K562 (cell line): ENCODE measurements around the gene COLEC12. TPM values are rescaled to one million over a fixed set of nuclear protein-coding genes. Genes with fewer than 3 reads are reported as not detected.
A peak's percentile ranks its signal among the peaks of the same experiment; 100 is the strongest.

Experiments
- ATAC-seq: fragments of 200-7000 bp; cut with Tn5 transposase; 3 replicates; pipeline ENCODE4 v1.9.1; 2020; ENCODE audit warnings: moderate library complexity
- BruUV-seq: library from RNA; stranded (reverse); fragments of 400-500 nt; replicated peaks from 2 replicates; lab custom pipeline; 2021; lab: Mats Ljungman, UMichigan
- CTCF ChIA-PET: fragments of 300-600 bp; formaldehyde crosslinking; extraction: SDS; loops from one replicate; lab custom pipeline; 2021; ENCODE audit warnings: low intra/inter-chr PET ratio; lab: Yijun Ruan, JAX
- POLR2A ChIA-PET: fragments of 300-600, 350-650 bp; sonication (Branson Sonifier 250); formaldehyde crosslinking; extraction: SDS; loops from one replicate; lab custom pipeline; 2021; ENCODE audit warnings: antibody characterized with exemption, inconsistent platforms; lab: Yijun Ruan, JAX
- DNase-seq, 4 experiments: peaks; one replicate each; pipeline versions ENCODE4 v3.0.0 to v3.0.0-alpha.2; 2011 to 2018; ENCODE audit warnings: low spot score in 3 of 4, mixed read lengths in 3 of 4; ENCODE audit errors: extremely low read depth in 1 of 4
- FAIRE-seq: peaks from 2 replicates; lab custom pipeline; 2011; peaks lifted over from hg19 to GRCh38; lab: Jason Lieb, UNC
- H2AFZ ChIP-seq: 2 replicates; pipeline ENCODE4 v1.6.0; 2011; ENCODE audit warnings: low read depth, low read length, control low read depth, inconsistent platforms
- H3K27ac ChIP-seq: fragments of 200-600 bp; 3 replicates; pipeline ENCODE4 v1.8.0; 2011; ENCODE audit warnings: low read depth, mild to moderate bottlenecking, control low read depth, inconsistent platforms, low read length, moderate library complexity, mixed read lengths; ENCODE audit errors: extremely low read depth
- H3K27me3 ChIP-seq, 2 experiments: fragments of 300-600 bp in 1 of 2; 2 replicates in 1 of 2; 3 replicates in 1 of 2; pipeline versions ENCODE4 v1.6.0 to v1.8.0; 2011; ENCODE audit warnings: inconsistent platforms in 2 of 2, low read length in 2 of 2, mild to moderate bottlenecking in 1 of 2, mixed read lengths in 1 of 2, moderate library complexity in 1 of 2; ENCODE audit not compliant: control insufficient read depth in 2 of 2, insufficient read depth in 2 of 2
- H3K36me3 ChIP-seq: fragments of 300-600 bp; 3 replicates; pipeline ENCODE4 v1.8.0; 2011; ENCODE audit warnings: mild to moderate bottlenecking, low read length, inconsistent platforms; ENCODE audit not compliant: control insufficient read depth, insufficient read depth
- H3K4me1 ChIP-seq, 2 experiments: fragments of 200-600 bp in 1 of 2; replicated peaks in 1 of 2; 2 replicates in 1 of 2; 3 replicates in 1 of 2; pipeline versions ENCODE4 v1.5.1 to v1.8.0; 2011; ENCODE audit warnings: inconsistent platforms in 2 of 2, low read length in 2 of 2, mild to moderate bottlenecking in 1 of 2, mixed read lengths in 1 of 2, moderate library complexity in 1 of 2; ENCODE audit not compliant: control insufficient read depth in 2 of 2, insufficient read depth in 2 of 2
- H3K4me2 ChIP-seq: 2 replicates; pipeline ENCODE4 v1.6.1; 2011; ENCODE audit warnings: low read length, control low read depth, inconsistent platforms, mixed read lengths; ENCODE audit not compliant: insufficient read depth
- H3K4me3 ChIP-seq: fragments of 200-600 bp; sonication (generic), shearing (Covaris generic); 2 replicates; pipeline ENCODE4 v1.5.1; 2016; ENCODE audit warnings: control low read depth, inconsistent platforms
- H3K79me2 ChIP-seq: fragments of 200-600 bp; 3 replicates; pipeline ENCODE4 v1.8.0; 2011; ENCODE audit warnings: low read length, inconsistent platforms; ENCODE audit not compliant: control insufficient read depth, insufficient read depth
- H3K9ac ChIP-seq, 2 experiments: 2 replicates each; pipeline versions ENCODE4 v1.6.0 to v1.6.1; 2011; ENCODE audit warnings: low read depth in 2 of 2, low read length in 2 of 2, control low read depth in 1 of 2, inconsistent platforms in 1 of 2, mild to moderate bottlenecking in 1 of 2, mixed read lengths in 1 of 2; ENCODE audit not compliant: insufficient read depth in 1 of 2
- H3K9me1 ChIP-seq: one replicate; pipeline ENCODE4 v1.6.0; 2011; ENCODE audit warnings: inconsistent platforms, mild to moderate bottlenecking, low read length, moderate library complexity; ENCODE audit not compliant: control insufficient read depth, insufficient read depth
- H3K9me3 ChIP-seq: replicated peaks from 2 replicates; pipeline ENCODE4 v1.5.1; 2011; ENCODE audit warnings: low read depth, low read length, inconsistent platforms; ENCODE audit not compliant: control insufficient read depth, insufficient read depth
- H4K20me1 ChIP-seq: replicated peaks from 2 replicates; pipeline ENCODE4 v1.6.1; 2011; ENCODE audit warnings: low read length, inconsistent platforms, mixed read lengths; ENCODE audit not compliant: control insufficient read depth, insufficient read depth
- CAMTA2 ChIP-seq: fragments of 250-450 bp; sonication (Bioruptor Pico); conservative IDR thresholded peaks from 2 replicates; pipeline ENCODE4 v1.5.1; 2022
- CREB1 ChIP-seq, 2 experiments: sonication (generic) in 1 of 2; formaldehyde crosslinking in 1 of 2; IDR thresholded peaks; 2 replicates each; pipeline versions ENCODE4 v1.6.1 to v1.8.0; 2012 to 2022; ENCODE audit warnings: inconsistent platforms in 1 of 2, mild to moderate bottlenecking in 1 of 2, missing genetic modification reagents in 1 of 2, moderate library complexity in 1 of 2
- EP300 ChIP-seq: IDR thresholded peaks from 2 replicates; pipeline ENCODE4 v1.6.1; 2012; ENCODE audit warnings: low read length, improper control_type of control experiment
- FIP1L1 ChIP-seq: fragments of 200-400 bp; formaldehyde crosslinking; IDR thresholded peaks from 2 replicates; pipeline ENCODE4 v1.6.1; 2018; ENCODE audit warnings: mild to moderate bottlenecking, low read depth, low read length; ENCODE audit not compliant: poor library complexity, severe bottlenecking
- MAFK ChIP-seq: IDR thresholded peaks from 2 replicates; pipeline ENCODE4 v1.6.1; 2011; ENCODE audit warnings: low read length, improper control_type of control experiment
- MNT ChIP-seq, 2 experiments: fragments of 450-650 bp; conservative IDR thresholded peaks; 2 replicates each; pipeline ENCODE4 v1.6.1; 2017; ENCODE audit warnings: mild to moderate bottlenecking in 2 of 2, moderate library complexity in 2 of 2
- MTA3 ChIP-seq: fragments of 450-650 bp; formaldehyde crosslinking; IDR thresholded peaks from 2 replicates; pipeline ENCODE4 v1.6.1; 2017; ENCODE audit warnings: mild to moderate bottlenecking, borderline replicate concordance
- SRSF7 ChIP-seq: fragments of 200-400 bp; formaldehyde crosslinking; optimal IDR thresholded peaks from 2 replicates; pipeline ENCODE3; 2017; ENCODE audit warnings: mild to moderate bottlenecking, low read depth, low read length
- TAL1 ChIP-seq: fragments of 450-650 bp; IDR thresholded peaks from 2 replicates; pipeline ENCODE4 v1.6.1; 2016; ENCODE audit warnings: mild to moderate bottlenecking
- TEAD1 ChIP-seq, 2 experiments: fragments of 450-650 bp in 1 of 2; sonication (generic) in 1 of 2; formaldehyde crosslinking; IDR thresholded peaks; 2 replicates each; pipeline versions ENCODE4 v1.4.0 to v1.8.0; 2020 to 2022; ENCODE audit warnings: mild to moderate bottlenecking in 2 of 2, missing genetic modification reagents in 1 of 2
- TEAD4 ChIP-seq, 2 experiments: sonication (generic) in 1 of 2; formaldehyde crosslinking in 1 of 2; IDR thresholded peaks; 2 replicates each; pipeline versions ENCODE4 v1.6.1 to v1.8.0; 2012 to 2022; ENCODE audit warnings: borderline replicate concordance in 1 of 2, inconsistent platforms in 1 of 2, low read length in 1 of 2, mild to moderate bottlenecking in 1 of 2, missing genetic modification reagents in 1 of 2
- TGIF2 ChIP-seq: sonication (generic); formaldehyde crosslinking; IDR thresholded peaks from 2 replicates; pipeline ENCODE4 v1.8.1; 2022; ENCODE audit warnings: mild to moderate bottlenecking, missing genetic modification reagents, moderate library complexity
- U2AF1 ChIP-seq: fragments of 200-400 bp; formaldehyde crosslinking; optimal IDR thresholded peaks from 2 replicates; pipeline ENCODE3; 2017; ENCODE audit warnings: mild to moderate bottlenecking, low read depth, low read length, moderate library complexity
- ZKSCAN1 ChIP-seq: fragments of 150-350 bp; IDR thresholded peaks from 2 replicates; pipeline ENCODE4 v1.6.1; 2016; ENCODE audit warnings: low read depth, low read length
- ZNF311 ChIP-seq: fragments of 250-450 bp; sonication (Bioruptor Pico); IDR thresholded peaks from 2 replicates; pipeline ENCODE4 v1.4.0; 2020; ENCODE audit warnings: mild to moderate bottlenecking, moderate library complexity
- ZNF445 ChIP-seq: fragments of 250-450 bp; sonication (Bioruptor Pico); IDR thresholded peaks from 2 replicates; pipeline ENCODE4 v1.4.0; 2020; ENCODE audit warnings: low read depth, mild to moderate bottlenecking, moderate library complexity
- WGBS: fragments of 100-300 bp; shearing (Covaris generic); methylation state at CpG from one replicate; pipeline ENCODE4 v1.1.6; 2016; ENCODE audit warnings: low coverage, mixed read lengths; ENCODE audit not compliant: insufficient coverage; ENCODE audit errors: missing lambda C conversion rate; 5-methylcytosine and 5-hydroxymethylcytosine counted together
- in situ Hi-C: fragments of 300-500 bp; cut with MboI; formaldehyde crosslinking; loops from 4 replicates; pipeline ENCODE4 v1.15.0; 2018; ENCODE audit warnings: inconsistent platforms, mixed read lengths
- intact Hi-C: fragments of 100-400 bp; cut with micrococcal nuclease; formaldehyde crosslinking; loops from 2 replicates; pipeline ENCODE4 v1.14.2; 2022
- polyA plus RNA-seq, 8 experiments: library from polyadenylated mRNA; depleted of rRNA in 4 of 8; stranded (reverse) in 5 of 8; unstranded in 3 of 8; fragments of >200 nt; fragmentation: Nextera tagmentation in 2 of 8; fragmentation: Illumina TruSeq in 1 of 8; extraction: Ambion mirVana in 2 of 8; extraction: Trizol in 1 of 8; gene quantifications; 2 replicates each; pipeline versions ENCODE4 v1.2.1 to v1.2.3, GENCODE V29; 2011 to 2014; ENCODE audit warnings: inconsistent platforms in 1 of 8, missing spikeins in 1 of 8
- total RNA-seq, 7 experiments: library from RNA; depleted of rRNA in 6 of 7; stranded (reverse); fragments of >200 nt in 6 of 7; fragmentation: Illumina TruSeq in 2 of 7; extraction: Trizol in 2 of 7; gene quantifications; 2 replicates each; pipeline versions ENCODE4 v1.2.1 to v1.2.3, GENCODE V29; 2011 to 2021; ENCODE audit warnings: low replicate concordance in 1 of 7
- TF ChIP-seq, protein P1 (sequence below): sonication (generic); formaldehyde crosslinking; IDR thresholded peaks from 2 replicates; pipeline ENCODE4 v1.8.1; 2023; ENCODE audit warnings: mild to moderate bottlenecking, missing genetic modification reagents

COLEC12 gene
- total and polyA plus RNA-seq, 9 of the 15 experiments (the other 6 are each of a cell fraction or from before 2014, with no cell fraction given) = 0.04 TPM; not detected in 8

DNA sequence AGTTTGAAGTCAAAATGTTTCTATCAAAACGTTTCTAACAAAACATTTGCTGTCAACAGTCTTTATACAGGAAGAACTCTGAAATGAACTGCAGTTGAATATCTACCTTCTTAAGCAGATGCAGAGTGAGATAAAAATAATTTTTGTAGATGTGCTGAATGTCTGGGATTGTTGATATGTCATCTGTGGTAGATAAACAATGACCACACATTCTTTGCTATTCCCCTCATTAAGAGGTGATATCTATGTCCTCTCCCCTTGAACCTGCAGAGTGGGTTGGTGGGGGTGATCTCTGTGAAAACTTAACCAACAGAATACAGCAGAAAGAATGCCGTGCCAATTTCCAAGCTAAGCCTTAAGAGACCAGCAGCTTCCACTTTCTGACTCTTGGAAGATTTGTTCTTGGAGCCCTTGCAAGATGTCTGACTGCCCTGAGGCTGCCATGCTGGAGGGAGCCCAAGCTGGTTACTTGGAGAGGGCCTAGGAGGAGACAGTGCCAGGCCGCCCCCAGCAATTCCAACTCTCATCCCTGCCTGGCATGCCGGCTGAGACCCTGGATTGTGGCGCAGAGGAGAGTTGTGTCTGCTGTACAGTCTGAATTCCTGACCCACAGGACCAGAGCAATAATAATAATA is 80.8 kb downstream of the COLEC12 start:
- Histone ChIP-seq H2AFZ (no peak overlapping the region), H4K20me1 (no peaks in the 10 kb centered on the region), H3K9me3 (no peaks in the 10 kb centered on the region), H3K79me2 (no peaks in the 10 kb centered on the region), H3K36me3 (no peaks in the 10 kb centered on the region), H3K4me3 (no peak overlapping the region), H3K4me2 (no peak overlapping the region), H3K9ac (no peak overlapping the region), H3K27me3 (peaks cover 2 to 6% of the 10 kb centered on the region in 2 experiments; a peak in 2 of 5 replicates), H3K27ac (no peak overlapping the region), H3K4me1 (no peaks in the 10 kb centered on the region; a peak in 1 of 5 replicates), H3K9me1 (no peaks in the 10 kb centered on the region)
- FAIRE-seq (no peak), DNase-seq (no peak), ATAC-seq (no peak)
- ChIA-PET CTCF (no interaction called here), POLR2A (interaction anchor here (1.2 kb wide), 1 partner anchor 13 kb away, joined by 3 read pairs; no protein-coding TSS in a partner anchor)
- in situ Hi-C loops (no loop called here), intact Hi-C loops (no loop called here)
- no TSS peak for BruUV-seq
- WGBS = 5% methylated on average over 5 of the region's 5 CpGs
- TF ChIP-seq EP300 = 0 out of 2 replicates have a peak, but pooled peaks have one; percentile 10
- TF ChIP-seq FIP1L1 = no peak
- TF ChIP-seq ZKSCAN1 = no peak
- TF ChIP-seq MAFK = no peak
- peak in 1 of 2 experiments; percentile 71; a peak in 2 of 4 replicates for TF ChIP-seq TEAD1 (CRISPR knock-in tag; IDR thresholded peaks at IDR 0.05)
- no peak for TF ChIP-seq SRSF7
- TF ChIP-seq ZNF311 = no peak
- no peak for TF ChIP-seq CREB1 (IDR thresholded peaks at IDR 0.05)
- TF ChIP-seq CREB1 (CRISPR knock-in tag; IDR thresholded peaks at IDR 0.05) = no peak
- TF ChIP-seq TEAD4 (IDR thresholded peaks at IDR 0.05; ENCODE audit: low read length) = peak; percentile 67; the same call in 1 of the 2 replicates
- no peak for TF ChIP-seq TEAD4 (CRISPR knock-in tag; IDR thresholded peaks at IDR 0.05; ENCODE audit: borderline replicate concordance)
- TF ChIP-seq, protein P1, sequence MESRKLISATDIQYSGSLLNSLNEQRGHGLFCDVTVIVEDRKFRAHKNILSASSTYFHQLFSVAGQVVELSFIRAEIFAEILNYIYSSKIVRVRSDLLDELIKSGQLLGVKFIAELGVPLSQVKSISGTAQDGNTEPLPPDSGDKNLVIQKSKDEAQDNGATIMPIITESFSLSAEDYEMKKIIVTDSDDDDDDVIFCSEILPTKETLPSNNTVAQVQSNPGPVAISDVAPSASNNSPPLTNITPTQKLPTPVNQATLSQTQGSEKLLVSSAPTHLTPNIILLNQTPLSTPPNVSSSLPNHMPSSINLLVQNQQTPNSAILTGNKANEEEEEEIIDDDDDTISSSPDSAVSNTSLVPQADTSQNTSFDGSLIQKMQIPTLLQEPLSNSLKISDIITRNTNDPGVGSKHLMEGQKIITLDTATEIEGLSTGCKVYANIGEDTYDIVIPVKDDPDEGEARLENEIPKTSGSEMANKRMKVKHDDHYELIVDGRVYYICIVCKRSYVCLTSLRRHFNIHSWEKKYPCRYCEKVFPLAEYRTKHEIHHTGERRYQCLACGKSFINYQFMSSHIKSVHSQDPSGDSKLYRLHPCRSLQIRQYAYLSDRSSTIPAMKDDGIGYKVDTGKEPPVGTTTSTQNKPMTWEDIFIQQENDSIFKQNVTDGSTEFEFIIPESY (CRISPR knock-in tag) = no peak
- TF ChIP-seq ZNF445 (CRISPR knock-in tag) = no peak
- no peak for TF ChIP-seq MNT (conservative IDR thresholded peaks at IDR 0.05)
- TF ChIP-seq U2AF1 = no peak
- 0 out of 2 replicates have a peak, but pooled peaks have one; percentile 9 for TF ChIP-seq TAL1
- no peak for TF ChIP-seq MTA3
- TF ChIP-seq CAMTA2 (CRISPR knock-in tag) = no peak
- no peak for TF ChIP-seq TGIF2 (CRISPR knock-in tag)
